ENCODE data around the gene DAB2IP.

- TF ChIP-seq CTCF (IDR thresholded peaks at IDR 0.05; ENCODE audit: insufficient read depth, low read length, poor library complexity, severe bottlenecking), result no peak
- TF ChIP-seq EZH2phosphoT487 (conservative IDR thresholded peaks at IDR 0.05; ENCODE audit: low read length), result no peak
Observed at GRCh38 chr9:121721770-121722169, 70.3 kb downstream of the DAB2IP start.
